BLaER1 (cell line): ENCODE data around the gene WDFY1.

Experiments
- H3K27ac ChIP-seq: shearing (Covaris generic); formaldehyde crosslinking; 2 replicates; pipeline ENCODE4 v1.8.1; 2022
- H3K27me3 ChIP-seq: shearing (Covaris generic); formaldehyde crosslinking; 2 replicates; pipeline ENCODE4 v1.8.1; 2022
- H3K36me3 ChIP-seq: shearing (Covaris generic); formaldehyde crosslinking; 2 replicates; pipeline ENCODE4 v1.8.1; 2022
- H3K4me1 ChIP-seq: shearing (Covaris generic); formaldehyde crosslinking; 2 replicates; pipeline ENCODE4 v1.8.1; 2022
- H3K4me2 ChIP-seq: shearing (Covaris generic); formaldehyde crosslinking; 2 replicates; pipeline ENCODE4 v1.8.1; 2022
- H3K4me3 ChIP-seq: shearing (Covaris generic); formaldehyde crosslinking; 2 replicates; pipeline ENCODE4 v1.8.1; 2022
- H3K9ac ChIP-seq: shearing (Covaris generic); formaldehyde crosslinking; 2 replicates; pipeline ENCODE4 v1.8.1; 2022
- H3K9me3 ChIP-seq: shearing (Covaris generic); formaldehyde crosslinking; 2 replicates; pipeline ENCODE4 v1.8.1; 2022
- H4K20me1 ChIP-seq: shearing (Covaris generic); formaldehyde crosslinking; 2 replicates; pipeline ENCODE4 v1.8.1; 2022
- Cebpa-rat ChIP-seq: shearing (Covaris generic); IDR thresholded peaks from 2 replicates; pipeline ENCODE4 v1.8.1; 2022

The WDFY1 gene

DNA sequence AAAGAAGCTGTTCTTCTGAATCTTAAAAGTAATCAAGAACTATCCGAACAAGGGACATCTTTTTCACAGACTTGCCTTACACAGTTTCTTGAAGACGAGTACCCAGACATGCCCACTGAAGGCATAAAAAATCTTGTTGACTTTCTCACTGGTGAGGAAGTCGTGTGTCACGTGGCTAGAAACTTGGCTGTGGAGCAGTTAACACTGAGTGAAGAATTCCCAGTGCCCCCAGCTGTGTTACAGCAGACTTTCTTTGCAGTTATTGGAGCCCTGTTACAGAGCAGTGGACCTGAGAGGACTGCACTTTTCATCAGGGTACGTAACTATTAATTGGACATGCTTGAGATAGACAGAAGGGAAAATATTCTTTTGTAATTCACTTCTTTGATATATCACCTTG, 14.6 kb upstream of the WDFY1 start:
- H3K4me2 ChIP-seq, result peak overlapping the region; percentile 84
- H3K4me1 ChIP-seq, result peaks cover 58% of the 10 kb centered on the region
- H3K9ac ChIP-seq, result peak overlapping the region; percentile 30; the same call in 1 of the 2 replicates
- TF ChIP-seq Cebpa-rat, result no peak
- H4K20me1 ChIP-seq, result peaks cover 68% of the 10 kb centered on the region
- H3K27ac ChIP-seq, result no peak overlapping the region
- peaks cover 49% of the 10 kb centered on the region for H3K36me3 ChIP-seq
- peak overlapping the region; percentile 9 for H3K4me3 ChIP-seq
- no peaks in the 10 kb centered on the region for H3K27me3 ChIP-seq
- H3K9me3 ChIP-seq, result no peaks in the 10 kb centered on the region

DNA sequence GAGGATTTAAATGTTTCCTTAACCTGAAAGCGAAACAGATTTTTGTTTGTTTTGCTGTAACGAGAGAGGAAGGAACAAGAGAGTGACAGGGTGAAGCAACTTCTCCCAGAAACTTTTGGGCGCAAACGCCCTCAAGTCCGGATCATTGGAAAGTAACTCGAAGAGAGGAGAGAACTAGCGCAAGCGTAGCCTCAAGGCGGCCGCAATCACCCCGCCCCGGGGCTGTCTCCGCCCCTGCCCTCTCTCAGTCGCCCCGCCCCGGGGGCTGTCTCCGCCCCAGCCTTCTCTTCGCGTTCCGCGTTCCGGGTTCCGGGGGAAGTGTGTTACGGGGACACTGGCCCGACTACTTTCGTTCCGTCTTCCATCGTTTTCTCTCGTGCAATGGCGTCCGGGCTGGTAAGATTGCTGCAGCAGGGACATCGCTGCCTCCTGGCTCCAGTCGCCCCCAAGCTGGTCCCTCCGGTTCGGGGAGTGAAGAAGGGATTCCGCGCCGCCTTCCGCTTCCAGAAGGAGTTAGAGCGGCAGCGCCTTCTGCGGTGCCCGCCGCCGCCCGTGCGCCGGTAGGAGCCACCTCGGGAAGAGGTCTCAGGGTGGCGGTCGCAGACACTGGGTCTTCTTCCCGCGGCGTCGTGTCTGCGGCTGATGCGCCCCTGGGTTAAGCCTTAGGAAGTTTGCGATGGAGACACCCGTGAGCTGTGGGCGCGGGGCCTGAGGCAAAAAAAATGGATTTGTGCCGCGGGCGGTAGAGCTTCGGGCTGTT, 12.1 kb upstream of the WDFY1 start, which contains the start of gene MRPL44:
Gene MRPL44 (plus strand): TSS at position 372 of the 760 bp plus-strand sequence. CDS start 10 bp downstream, at position 382.
- peak within 1 kb of the TSS; percentile 95 for H3K9ac ChIP-seq
- H3K27ac ChIP-seq, result peak within 1 kb of the TSS; percentile 96
- H3K9me3 ChIP-seq, result no peaks in the 10 kb centered on the region
- peak within 1 kb of the TSS; percentile 79 for H3K4me3 ChIP-seq
- H3K4me1 ChIP-seq, result peaks cover 48% of the 10 kb centered on the region
- H4K20me1 ChIP-seq, result peaks cover 44% of the 10 kb centered on the region
- no peaks in the 10 kb centered on the region for H3K27me3 ChIP-seq
- H3K4me2 ChIP-seq, result peak within 1 kb of the TSS; percentile 84
- peaks cover 27% of the 10 kb centered on the region for H3K36me3 ChIP-seq
- TF ChIP-seq Cebpa-rat, result no peak

DNA sequence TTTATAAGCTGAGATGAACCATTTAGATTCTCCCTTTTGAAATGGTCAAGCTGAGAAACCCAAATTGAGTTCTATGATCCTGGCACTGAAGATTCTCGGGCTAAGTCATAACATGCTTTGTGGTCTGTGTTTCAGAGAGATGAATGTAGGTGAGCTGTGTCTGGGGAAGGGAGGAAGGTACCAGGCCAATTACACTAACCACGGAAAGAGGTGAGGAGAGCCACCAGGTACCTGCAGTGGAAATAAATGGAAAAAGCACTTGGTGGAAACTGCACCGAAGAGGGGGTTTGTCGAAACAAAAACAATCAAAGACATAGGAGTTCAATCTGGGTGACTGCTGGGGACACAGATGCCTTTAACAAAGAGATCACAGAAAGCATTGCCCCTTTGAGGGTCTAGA, 11.2 kb upstream of the WDFY1 start:
- Histone ChIP-seq H4K20me1 (peaks cover 35% of the 10 kb centered on the region), H3K27ac (no peak overlapping the region), H3K4me1 (peaks cover 39% of the 10 kb centered on the region), H3K9ac (no peak overlapping the region), H3K4me3 (no peak overlapping the region), H3K27me3 (no peaks in the 10 kb centered on the region), H3K9me3 (no peaks in the 10 kb centered on the region), H3K4me2 (peak overlapping the region; percentile 74), H3K36me3 (peaks cover 17% of the 10 kb centered on the region)
- no peak for TF ChIP-seq Cebpa-rat

DNA sequence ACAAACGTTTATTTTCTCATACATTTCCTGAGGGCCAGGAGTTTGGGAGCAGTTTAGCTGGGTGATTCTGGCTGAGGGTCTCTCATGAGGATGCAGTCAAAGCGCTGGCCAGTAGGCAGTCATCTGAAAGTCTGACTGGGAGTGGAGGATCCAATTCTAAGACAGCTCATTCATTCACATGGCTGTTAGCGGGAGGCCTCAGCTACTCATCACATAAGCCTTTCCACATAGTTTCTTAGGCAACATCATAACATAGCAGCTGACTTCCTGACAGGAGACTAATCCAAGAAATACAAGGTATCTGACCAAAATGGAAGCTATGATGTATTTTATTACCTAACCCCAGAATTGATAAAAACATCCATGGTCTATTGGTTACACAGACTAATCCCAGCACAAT, 9.3 kb upstream of the WDFY1 start:
- TF ChIP-seq Cebpa-rat, result no peak
- Histone ChIP-seq H3K4me2 (no peak overlapping the region), H3K4me1 (peaks cover 20% of the 10 kb centered on the region), H3K27ac (no peak overlapping the region), H3K9me3 (no peaks in the 10 kb centered on the region), H3K4me3 (no peak overlapping the region), H3K9ac (no peak overlapping the region), H3K36me3 (peaks cover under 1% of the 10 kb centered on the region; the same call in 1 of the 2 replicates), H4K20me1 (peaks cover 16% of the 10 kb centered on the region), H3K27me3 (no peaks in the 10 kb centered on the region)

DNA sequence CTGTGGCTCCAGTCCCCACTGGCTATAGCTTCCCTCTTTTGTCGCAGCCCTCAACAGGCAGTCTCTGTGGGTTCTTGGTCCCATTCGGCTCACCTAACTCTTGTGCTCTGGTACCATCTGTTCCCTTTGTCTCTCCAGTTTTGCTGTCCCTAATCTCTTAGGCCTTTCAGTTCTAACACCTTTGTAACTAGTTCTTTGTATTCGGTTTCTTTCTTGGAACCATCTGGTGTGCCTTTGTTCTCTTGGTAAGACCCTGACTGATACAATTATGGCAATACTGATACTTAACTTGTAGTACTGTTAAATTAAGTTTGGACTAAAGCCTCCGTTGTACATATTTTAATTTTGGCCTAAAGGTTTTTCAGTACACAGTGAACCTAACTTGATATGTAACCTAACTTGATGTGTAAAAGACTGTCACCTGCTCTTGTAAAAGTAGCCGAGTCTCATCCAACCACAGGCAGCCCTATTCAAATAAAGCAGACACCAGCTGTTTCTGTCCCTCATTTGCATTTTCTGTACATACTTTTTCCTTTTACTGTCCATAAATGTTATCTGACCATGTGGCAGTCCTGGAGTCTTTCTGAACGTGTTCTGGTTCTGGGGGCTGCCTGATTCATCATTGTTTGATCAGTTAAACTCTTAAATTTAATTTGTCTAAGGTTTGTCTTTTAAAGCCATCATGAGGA, 7.3 kb upstream of the WDFY1 start:
- no peak overlapping the region for H3K9ac ChIP-seq
- peaks cover 7% of the 10 kb centered on the region for H3K4me1 ChIP-seq
- H3K9me3 ChIP-seq, result no peaks in the 10 kb centered on the region
- no peaks in the 10 kb centered on the region for H3K27me3 ChIP-seq
- H4K20me1 ChIP-seq, result no peaks in the 10 kb centered on the region
- H3K36me3 ChIP-seq, result no peaks in the 10 kb centered on the region
- no peak overlapping the region for H3K4me3 ChIP-seq
- H3K27ac ChIP-seq, result no peak overlapping the region
- TF ChIP-seq Cebpa-rat, result no peak
- no peak overlapping the region for H3K4me2 ChIP-seq

DNA sequence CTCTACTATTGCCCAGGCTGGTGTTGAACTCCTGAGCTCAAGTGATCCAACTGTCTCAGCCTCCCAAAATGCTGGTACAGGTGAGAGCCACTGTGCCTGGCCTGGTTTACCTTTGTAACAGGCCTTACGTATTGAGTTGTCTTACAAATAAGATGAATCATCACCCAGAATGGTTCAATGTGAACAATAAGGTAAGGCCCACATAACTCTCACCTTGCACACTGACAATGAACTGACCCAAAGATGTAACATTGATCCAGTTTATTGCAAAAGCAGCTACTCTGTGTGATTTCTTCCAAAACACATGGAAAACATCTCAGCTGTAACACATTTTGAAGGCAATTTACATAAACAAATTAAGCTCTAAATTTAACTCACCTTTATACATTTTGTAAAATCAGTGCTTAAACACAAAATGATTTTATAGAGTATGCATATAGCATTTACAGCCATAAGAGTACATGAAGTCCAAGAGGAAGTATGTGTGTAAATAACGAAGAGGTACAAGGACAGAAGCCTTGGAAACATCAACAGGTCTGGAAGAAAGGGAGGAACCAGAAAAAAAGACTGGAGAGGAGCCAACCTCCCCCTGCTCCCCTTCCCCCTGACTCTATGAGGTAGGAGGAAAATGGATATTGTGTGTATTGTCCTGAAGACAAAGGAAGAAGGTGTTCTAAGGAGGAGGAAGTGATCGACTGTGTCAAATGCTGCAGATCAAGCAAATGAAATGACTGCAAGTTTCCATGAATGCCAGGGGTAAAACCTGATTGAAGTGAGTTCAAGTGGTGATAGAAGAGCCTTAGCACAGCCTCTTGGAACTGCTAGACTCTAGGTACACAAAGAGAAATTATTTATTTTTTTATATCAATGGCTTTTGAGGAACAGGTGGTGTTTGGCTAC, 5.6 kb upstream of the WDFY1 start:
- H3K36me3 ChIP-seq, result no peaks in the 10 kb centered on the region
- H3K4me2 ChIP-seq, result no peak overlapping the region
- no peak overlapping the region for H3K27ac ChIP-seq
- no peak overlapping the region for H3K9ac ChIP-seq
- H4K20me1 ChIP-seq, result no peaks in the 10 kb centered on the region
- TF ChIP-seq Cebpa-rat, result no peak
- peaks cover 4% of the 10 kb centered on the region for H3K4me1 ChIP-seq
- no peak overlapping the region for H3K4me3 ChIP-seq
- H3K27me3 ChIP-seq, result no peaks in the 10 kb centered on the region
- no peaks in the 10 kb centered on the region for H3K9me3 ChIP-seq

DNA sequence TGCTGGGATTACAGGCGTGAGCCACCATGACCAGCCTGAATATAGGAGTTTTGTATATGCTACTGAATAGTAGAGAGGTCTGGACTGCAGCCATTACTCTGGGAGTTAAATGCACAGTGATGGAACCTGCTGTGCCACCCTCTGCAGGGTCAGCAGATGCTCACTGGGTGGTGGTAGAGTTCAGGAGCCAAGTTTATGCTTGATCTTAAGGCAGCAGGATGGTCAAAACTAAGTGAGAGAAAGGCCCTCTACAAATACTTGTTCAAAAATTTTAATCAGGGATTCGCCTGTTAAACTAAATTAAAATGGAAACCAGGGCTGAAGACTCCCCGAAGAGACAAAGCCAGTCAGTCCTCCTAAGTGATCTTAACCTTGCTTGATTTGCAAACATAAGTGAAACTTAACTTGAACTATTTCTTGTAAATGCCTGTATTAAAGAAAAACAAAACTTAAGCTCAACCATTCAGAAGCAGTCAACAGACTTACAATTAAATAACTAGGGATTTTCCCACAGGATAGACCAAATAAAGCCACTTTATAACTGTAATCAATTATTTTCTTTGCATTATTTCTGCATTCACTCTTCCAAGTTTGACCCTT, 4.2 kb upstream of the WDFY1 start:
- H3K27ac ChIP-seq, result no peak overlapping the region
- H4K20me1 ChIP-seq, result no peaks in the 10 kb centered on the region
- H3K27me3 ChIP-seq, result no peaks in the 10 kb centered on the region
- no peaks in the 10 kb centered on the region for H3K36me3 ChIP-seq
- H3K4me3 ChIP-seq, result no peak overlapping the region
- H3K9ac ChIP-seq, result no peak overlapping the region
- peaks cover 8% of the 10 kb centered on the region for H3K4me1 ChIP-seq
- TF ChIP-seq Cebpa-rat, result no peak
- no peak overlapping the region for H3K4me2 ChIP-seq
- H3K9me3 ChIP-seq, result no peaks in the 10 kb centered on the region

DNA sequence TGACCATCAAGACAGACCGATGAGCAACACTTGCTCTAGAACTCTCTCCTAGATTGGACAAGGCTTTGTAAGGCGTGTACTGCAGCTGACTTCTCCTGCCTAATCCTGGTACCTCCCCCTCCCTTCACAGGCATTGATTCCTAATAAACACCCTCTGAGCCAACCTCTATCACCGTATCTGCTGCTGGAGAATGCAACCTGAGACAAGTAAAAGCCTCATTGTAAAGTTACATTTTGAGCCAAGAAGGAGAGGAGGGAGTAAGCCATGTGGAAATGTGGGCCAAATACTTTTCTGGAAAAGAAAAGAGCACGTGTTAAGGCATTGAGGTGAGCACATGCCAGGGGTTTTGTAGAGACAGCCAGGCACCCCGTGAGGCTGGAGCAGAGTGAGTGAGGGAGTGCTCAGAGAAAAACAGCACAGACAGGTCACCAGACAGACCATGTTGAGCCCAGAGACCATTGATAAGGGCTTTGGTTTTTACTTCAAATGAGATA, 2.6 kb upstream of the WDFY1 start:
- Histone ChIP-seq H3K4me1 (peaks cover 19% of the 10 kb centered on the region), H3K4me2 (no peak overlapping the region), H4K20me1 (peaks cover 12% of the 10 kb centered on the region; the same call in 1 of the 2 replicates)

DNA sequence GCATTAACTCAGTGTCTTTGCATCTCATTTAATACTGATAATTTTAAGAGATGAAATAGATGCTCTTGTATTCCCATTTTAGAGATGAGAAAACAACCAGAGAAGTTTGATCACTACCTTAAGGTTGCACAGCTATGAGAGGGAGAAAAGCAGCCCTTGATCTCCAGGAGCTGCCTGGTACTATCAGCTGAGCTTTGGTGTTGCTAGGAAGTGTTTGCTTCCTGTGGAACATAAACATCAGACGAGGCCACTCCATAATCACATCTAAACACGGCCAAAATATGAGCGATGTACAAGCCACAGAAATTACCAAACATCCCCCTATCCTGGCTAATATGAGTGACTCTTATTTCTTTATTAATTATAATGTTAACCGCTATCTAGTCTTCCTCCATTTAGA, 620 bp upstream of the WDFY1 start:
- peaks cover 17% of the 10 kb centered on the region; the same call in 1 of the 2 replicates for H4K20me1 ChIP-seq
- H3K9me3 ChIP-seq, result peaks cover 7% of the 10 kb centered on the region
- H3K4me2 ChIP-seq, result peak overlapping the region; percentile 92
- TF ChIP-seq Cebpa-rat, result no peak
- H3K27ac ChIP-seq, result no peak overlapping the region
- no peak overlapping the region for H3K9ac ChIP-seq
- peaks cover 19% of the 10 kb centered on the region for H3K4me1 ChIP-seq
- H3K27me3 ChIP-seq, result no peaks in the 10 kb centered on the region
- H3K36me3 ChIP-seq, result peaks cover 8% of the 10 kb centered on the region; the same call in 1 of the 2 replicates
- H3K4me3 ChIP-seq, result peak overlapping the region; percentile 99; the same call in 1 of the 2 replicates

More for the DNA sequence above, 2.6 kb upstream of the WDFY1 start:
- no peak for TF ChIP-seq Cebpa-rat
- no peak overlapping the region for H3K4me3 ChIP-seq
- H3K9me3 ChIP-seq, result no peaks in the 10 kb centered on the region
- H3K27ac ChIP-seq, result no peak overlapping the region
- no peaks in the 10 kb centered on the region for H3K27me3 ChIP-seq
- no peak overlapping the region for H3K9ac ChIP-seq
- H3K36me3 ChIP-seq, result no peaks in the 10 kb centered on the region
